GM18951 (cell line): Measurements from ENCODE around the gene OR51B6.
"Not testable (repeated sequence)": the region's sequence is repeated elsewhere in the genome, so short reads cannot be mapped to it uniquely, and the experiment has no call there.

Experiments used
- POLR2A ChIP-seq: IDR thresholded peaks from 4 replicates; pipeline ENCODE4 v1.6.1; 2011; ENCODE audit warnings: mild to moderate bottlenecking; ENCODE audit not compliant: insufficient read length, insufficient read depth; ENCODE audit errors: extremely low read depth
- in situ Hi-C: fragments of 300-500 bp; cut with MboI; formaldehyde crosslinking; loops from one replicate; pipeline ENCODE4 v1.12.0; 2022; ENCODE audit warnings: low sequenced_read_pairs, mixed read lengths, inconsistent platforms; ENCODE audit not compliant: unreplicated experiment

Gene OR51B6, protein sequence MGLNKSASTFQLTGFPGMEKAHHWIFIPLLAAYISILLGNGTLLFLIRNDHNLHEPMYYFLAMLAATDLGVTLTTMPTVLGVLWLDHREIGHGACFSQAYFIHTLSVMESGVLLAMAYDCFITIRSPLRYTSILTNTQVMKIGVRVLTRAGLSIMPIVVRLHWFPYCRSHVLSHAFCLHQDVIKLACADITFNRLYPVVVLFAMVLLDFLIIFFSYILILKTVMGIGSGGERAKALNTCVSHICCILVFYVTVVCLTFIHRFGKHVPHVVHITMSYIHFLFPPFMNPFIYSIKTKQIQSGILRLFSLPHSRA

DNA sequence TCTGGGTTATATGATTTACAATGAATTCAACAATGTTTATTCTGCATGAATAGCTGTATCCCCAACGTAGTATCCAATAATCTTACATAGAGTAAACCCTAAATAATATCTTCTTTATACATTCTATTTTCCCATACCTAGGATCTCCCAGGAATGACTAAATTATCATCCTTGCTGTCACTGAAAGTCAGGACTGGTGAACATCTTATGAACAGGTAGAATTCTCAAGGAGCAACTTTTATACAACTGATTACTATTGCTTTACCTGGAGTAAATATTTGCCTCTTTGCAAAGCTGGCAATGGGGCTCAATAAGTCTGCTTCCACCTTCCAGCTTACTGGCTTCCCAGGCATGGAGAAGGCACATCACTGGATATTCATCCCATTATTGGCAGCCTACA is at the start of gene OR51B6:
Gene OR51B6 (plus strand): TSS at position 301 of the 400 bp plus-strand sequence. CDS start 0 bp downstream, at position 301.
- no peak for TF ChIP-seq POLR2A
- in situ Hi-C loops = no loop called here

DNA sequence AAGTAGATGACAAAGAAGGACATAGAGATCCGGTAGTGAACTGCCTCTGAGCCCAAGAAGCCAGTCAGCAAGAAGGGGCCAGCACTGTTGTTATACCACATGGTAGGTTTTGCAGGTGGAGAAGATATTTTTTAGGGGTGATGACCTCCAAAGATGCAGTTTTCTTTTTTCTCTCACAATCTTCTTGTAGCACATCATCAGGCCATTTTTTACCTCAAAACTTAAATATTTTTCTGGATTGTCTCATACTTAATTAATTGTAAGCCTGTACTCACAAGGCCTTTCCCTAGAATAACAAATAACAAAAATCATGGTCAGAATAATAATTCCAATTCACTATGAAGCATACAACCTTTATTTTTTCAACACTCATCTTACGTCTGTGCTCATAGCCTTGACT is 49.5 kb upstream of the OR51B6 start, which contains the start of gene OR51B4:
Gene OR51B4 (minus strand): TSS at position 101 of the 400 bp plus-strand sequence. CDS start 0 bp downstream, at position 101.
- no peak for TF ChIP-seq POLR2A
- in situ Hi-C loops = no loop called here

DNA sequence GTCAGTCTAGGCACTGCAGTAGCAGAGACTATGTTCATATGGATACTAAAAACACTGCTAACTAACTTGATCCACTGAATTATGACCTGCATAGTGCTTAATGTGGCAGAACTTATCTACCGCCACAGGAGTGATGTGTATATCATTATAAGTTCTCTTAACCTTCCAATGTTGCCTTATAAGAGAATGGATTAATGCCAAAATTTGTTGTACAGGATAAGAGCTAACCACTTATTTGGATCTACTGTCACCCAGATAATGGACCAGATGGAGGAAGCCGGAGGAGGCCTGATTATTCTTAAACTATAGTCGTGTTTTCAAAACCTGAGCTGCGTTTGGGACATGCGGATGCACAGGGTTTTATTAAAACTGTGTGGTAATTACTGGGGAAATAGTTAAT is 47.7 kb upstream of the OR51B6 start:
- TF ChIP-seq POLR2A = no peak
- in situ Hi-C loops = no loop called here

DNA sequence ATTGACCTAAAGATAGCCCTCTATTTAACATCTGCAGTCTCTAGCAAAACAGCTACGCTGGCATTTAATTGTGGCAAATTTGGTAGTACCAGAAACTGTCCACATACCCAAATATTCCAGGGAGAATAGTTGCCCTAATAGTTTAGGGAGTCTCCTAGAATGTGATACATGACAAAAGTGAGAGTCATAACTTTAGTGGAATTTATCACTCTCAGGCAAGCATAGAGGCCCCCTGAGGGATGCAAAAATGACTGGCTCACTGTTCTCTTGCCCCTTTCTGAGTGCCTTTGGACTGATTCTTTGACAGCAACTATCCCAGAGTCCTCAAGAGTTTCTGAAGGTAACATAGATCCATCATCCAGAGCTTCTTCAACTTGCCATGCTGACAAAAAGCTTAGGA is 47.3 kb upstream of the OR51B6 start:
- no peak for TF ChIP-seq POLR2A
- in situ Hi-C loops = no loop called here

DNA sequence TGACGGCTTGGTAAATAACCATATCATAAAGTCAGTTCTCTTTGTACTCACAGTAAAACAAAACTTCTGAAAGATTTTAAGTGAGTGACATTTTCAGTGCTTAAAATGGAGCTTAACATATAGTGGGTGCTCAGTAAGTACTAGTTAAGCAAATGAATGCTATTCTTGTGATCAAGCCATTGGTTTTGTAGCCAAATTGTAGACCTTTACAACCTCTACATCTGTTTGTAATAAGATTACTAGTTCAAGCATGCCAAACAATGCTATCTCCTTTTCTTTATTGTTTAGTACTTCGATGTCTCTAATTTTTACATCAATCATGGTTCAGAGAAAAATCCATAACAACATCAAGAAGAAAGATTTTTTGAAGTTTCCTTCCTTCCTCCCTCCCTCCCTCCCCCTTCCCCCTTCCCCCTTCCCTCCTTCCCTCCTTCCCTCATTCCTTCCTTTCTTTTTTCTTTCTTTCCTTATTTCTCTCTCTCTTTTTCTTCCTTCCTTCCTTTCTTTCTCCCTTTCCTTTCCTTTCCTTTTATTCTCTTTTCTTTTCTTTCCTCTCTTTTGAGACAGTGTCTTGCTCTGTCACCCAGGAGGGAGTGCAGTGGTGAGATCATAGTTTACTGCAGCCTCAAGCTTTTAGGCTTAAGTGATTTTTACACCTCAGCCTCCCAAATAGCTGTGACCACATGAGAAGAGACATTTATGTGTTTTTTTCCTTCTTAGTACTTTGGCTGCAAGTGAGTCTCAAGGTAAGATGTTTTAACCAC is 43.9 kb upstream of the OR51B6 start:
- TF ChIP-seq POLR2A = no peak
- in situ Hi-C loops = no loop called here

DNA sequence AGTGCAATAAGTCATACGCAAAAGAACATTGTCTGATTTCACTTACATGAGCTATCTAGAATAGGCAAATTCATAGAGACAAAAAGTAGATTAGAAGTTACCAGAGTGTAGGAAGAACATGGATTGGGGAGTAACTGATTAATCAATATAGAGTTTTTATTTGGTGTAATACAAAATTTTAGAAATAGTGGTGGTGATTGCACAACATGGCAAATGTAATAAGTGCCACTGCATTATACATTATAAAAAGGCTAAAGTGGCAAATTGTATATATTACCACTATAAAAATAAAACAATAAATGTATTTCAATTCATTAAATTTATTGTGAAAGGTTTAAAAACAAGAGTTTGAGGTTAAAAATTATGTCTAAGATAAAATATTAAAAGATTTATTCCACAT is 40.9 kb upstream of the OR51B6 start:
- no peak for TF ChIP-seq POLR2A
- in situ Hi-C loops = no loop called here

DNA sequence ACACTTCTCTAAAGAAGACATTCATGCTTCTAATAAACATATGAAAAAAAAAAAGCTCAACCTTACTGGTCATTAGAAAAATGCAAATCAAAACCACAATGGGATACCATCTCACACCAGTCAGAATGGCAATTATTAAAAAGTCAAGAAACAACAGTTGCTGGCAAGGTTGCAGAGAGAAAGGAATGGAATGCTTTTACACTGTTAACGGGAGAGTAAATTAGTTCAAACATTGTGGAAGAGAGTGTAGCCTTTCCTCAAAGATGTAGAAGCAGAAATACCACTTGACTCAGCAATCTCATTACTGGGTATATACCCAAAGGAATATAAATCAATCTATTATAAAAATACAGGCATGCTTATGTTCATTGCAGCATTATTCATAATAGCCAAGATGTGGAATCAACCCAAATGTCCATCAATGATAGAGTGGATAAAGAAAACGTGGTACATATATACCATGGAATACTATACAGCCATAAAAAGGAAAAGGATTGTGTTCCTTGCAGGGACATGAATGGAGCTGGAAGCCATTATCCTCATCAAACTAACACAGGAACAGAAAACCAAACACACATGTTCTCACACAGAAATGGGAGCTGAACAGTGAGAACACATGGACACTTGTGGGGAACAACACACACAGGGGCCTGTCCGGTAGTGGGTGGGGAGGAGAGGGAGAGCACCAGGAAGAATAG is 37.8 kb upstream of the OR51B6 start:
- in situ Hi-C loops = not testable (repeated sequence)

DNA sequence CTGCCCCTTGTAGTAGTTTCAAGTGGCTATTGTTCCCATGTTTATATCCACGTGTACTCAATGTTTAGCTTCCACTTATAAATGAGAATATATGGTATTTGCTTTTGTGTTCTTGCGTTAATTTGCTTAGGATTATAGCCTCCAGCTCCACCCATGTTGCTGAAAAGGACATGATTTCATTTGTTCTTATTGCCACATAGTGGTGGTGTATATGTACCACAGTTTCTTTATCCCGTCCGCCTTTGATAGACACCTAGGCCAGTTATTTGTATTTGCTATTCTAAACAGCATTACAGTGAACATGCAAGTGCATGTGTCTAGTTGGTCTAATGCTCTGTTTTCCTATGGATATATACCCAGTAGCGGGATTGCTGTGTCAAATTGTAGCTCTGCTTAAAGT is 34.0 kb upstream of the OR51B6 start:
- in situ Hi-C loops = no loop called here
- TF ChIP-seq POLR2A = no peak

DNA sequence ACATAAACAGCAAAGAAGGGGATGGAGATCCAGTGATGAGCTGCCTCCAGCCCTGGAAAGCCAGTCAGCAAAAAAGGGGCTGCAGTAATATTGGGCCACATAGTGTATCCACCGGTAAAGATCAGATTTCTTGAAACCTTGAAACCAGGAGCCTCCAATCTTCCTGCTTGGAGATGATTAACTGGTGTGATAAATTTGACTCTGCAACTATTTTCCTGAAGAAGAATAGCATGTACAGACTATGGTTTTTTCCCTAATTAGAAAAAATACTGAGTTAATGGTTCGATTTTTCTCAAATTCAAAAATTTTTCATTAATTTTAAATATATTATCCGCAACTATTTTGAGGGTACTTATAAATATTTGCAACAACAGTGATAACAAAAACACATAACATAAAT is 27.1 kb upstream of the OR51B6 start, which contains the start of gene OR51B2:
Gene OR51B2 (minus strand): TSS at position 101 of the 400 bp plus-strand sequence. CDS start 0 bp downstream, at position 101.
- in situ Hi-C loops = no loop called here
- TF ChIP-seq POLR2A = no peak

DNA sequence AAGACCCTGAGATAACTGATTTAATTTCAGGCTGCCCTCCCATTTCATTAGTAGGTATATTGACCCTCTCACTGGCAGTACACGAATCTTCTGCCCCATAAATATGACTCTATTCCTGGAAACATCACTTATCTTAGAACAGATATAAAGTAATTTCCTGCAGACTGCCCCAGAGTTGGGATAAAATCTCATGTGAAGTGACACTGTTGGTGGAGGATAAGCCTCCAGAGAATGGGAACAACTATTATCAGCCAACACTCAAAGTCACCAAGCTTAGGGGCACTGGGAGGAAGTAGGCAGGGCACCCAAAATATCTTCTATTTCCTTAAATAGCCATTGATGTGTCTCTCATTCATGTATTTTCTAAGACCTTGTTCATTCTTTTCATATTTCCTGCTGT is 16.1 kb upstream of the OR51B6 start:
- TF ChIP-seq POLR2A = no peak
- in situ Hi-C loops = no loop called here

DNA sequence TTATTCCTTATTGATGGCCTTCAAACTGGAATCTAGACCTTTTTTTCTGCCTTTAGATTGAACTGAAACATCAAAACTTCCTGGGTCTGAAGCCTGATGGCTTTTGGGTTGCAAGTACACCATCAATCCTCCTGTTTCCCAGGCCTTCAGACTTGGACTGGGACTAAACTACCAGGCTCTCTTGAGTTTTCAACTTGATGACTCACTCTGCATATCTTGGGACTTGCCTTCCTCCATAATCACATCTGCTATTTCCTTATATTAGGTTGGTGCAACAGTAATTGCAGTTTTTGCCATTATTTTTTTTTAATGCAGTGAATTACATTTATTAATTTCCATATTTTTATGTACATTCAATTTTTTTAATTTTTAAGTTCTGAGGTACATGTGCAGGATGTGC is 15.0 kb upstream of the OR51B6 start:
- TF ChIP-seq POLR2A = no peak
- in situ Hi-C loops = no loop called here

DNA sequence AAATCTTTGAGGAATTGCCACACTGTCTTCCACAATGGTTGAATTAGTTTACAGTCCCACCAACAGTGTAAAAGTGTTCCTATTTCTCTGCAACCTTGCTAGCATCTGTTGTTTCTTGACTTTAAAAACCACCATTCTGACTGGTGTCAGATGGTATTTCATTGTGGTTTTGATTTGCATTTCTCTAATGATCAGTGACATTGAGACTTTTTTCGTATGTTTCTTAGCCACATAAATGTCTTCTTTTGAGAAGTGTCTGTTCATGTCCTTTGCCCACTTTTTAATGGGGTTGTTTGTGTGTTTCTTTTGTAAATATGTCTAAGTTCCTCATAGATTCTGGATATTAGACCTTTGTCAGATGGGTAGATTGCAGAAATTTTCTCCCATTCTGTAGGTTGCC is 14.1 kb upstream of the OR51B6 start:
- in situ Hi-C loops = not testable (repeated sequence)

DNA sequence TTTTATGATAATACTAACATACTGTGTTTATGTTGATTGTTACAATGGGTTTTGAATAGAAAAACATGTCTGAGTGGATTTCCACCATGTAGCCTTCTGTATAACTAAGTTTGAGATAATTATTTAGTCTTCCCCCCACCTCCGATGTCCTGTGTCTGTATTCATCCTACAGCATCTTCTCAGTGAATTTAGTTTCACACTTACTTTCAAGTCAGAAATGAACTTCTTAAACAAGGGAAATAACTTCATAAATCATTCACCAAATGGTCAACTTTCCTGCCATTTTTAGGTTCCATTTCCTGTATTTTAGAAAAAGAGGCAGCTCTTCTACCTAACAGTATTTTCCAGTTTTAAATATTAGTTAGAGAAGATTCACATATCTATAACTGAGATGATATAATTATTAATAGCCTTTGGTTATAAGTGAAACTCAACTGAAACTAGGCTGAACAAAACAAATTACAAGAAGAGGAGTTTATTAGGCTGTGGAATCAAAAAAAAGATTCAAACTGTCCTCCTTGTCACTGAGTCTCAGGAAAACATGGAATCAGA is 11.5 kb upstream of the OR51B6 start:
- no peak for TF ChIP-seq POLR2A
- in situ Hi-C loops = no loop called here

DNA sequence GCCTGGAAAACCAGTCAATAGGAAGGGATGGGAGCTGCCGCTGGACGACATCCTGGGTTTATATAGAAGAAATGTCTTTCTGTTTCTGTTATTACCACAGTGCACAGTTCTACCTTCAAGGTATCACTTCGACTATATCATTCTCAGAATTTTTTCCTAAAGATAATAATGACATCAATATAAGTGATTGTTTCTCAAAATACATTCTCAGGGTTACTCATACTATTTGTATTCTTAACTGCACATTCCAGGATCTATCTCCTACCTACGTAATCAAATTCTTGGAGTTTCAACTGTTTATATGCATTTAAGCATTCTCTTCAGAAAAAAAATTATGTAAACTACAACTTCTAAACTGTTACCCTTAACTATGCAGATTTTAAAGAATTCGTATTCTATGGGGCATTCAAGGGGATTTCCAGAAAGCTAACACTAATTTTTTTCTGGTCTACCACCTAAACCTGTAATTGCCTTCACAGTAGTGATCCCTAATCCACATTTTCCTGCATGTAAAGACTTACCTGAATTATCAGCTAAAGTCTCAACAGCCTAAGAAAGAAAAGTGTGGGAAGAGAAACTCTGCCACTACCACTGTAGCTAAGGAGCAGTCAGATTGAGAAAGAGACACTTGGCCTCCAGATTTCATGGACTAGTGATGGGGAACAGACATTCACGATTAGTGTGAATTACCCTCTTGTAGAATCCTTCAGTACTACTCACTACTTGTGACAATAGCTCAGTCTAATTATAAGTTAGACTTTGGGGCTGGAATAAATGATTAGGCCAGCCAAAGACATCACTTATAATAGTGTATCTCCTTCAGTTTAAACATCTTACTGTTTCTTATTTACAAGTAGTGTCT is 7.6 kb upstream of the OR51B6 start, which contains the start of gene OR51B5:
Gene OR51B5 (minus strand): TSS at position 51 of the 862 bp plus-strand sequence. CDS start 0 bp downstream, at position 51.
- TF ChIP-seq POLR2A = no peak
- in situ Hi-C loops = no loop called here
